Pancreas (tissue), 10 donors: Measurements from ENCODE around the gene GPR65. TPM values are rescaled to one million over a fixed set of nuclear protein-coding genes. Genes with fewer than 3 reads are reported as not detected.
A peak's percentile ranks its signal among the peaks of the same experiment; 100 is the strongest.

ENCODE experiments used
- ATAC-seq, 4 donors: fragments of 200-7000 bp; cut with Tn5 transposase; one replicate each; pipeline versions ENCODE4 v1.8.0 to v1.9.1; 2020; ENCODE audit warnings: mild to moderate bottlenecking in 4 of 4, moderate library complexity in 4 of 4
- DNase-seq, 6 donors: peaks; one replicate each; pipeline ENCODE4 v3.0.0-alpha.2; 2020
- FAIRE-seq: peaks from 2 replicates; lab custom pipeline; 2012; peaks lifted over from hg19 to GRCh38; lab: Jason Lieb, UNC
- H3K27ac ChIP-seq, 4 donors: fragments of 200-600 bp; sonication (generic); 1 replicate in 3 of 4; 2 replicates in 1 of 4; pipeline versions ENCODE4 v1.5.0 to v1.8.0; 2020
- H3K27me3 ChIP-seq, 4 donors: fragments of 200-600 bp; one replicate each; pipeline ENCODE4 v1.8.0; 2021
- H3K36me3 ChIP-seq, 3 donors: fragments of 200-600 bp; sonication (generic) in 1 of 3; one replicate each; pipeline versions ENCODE4 v1.5.0 to v1.8.0; 2020 to 2021
- H3K4me1 ChIP-seq, 3 donors: fragments of 200-600 bp; one replicate each; pipeline ENCODE4 v1.8.0; 2021
- H3K4me3 ChIP-seq, 4 donors: fragments of 200-600 bp; sonication (generic) in 2 of 4; one replicate each; pipeline versions ENCODE4 v1.5.0 to v1.8.0; 2020 to 2021
- H3K9me3 ChIP-seq, 4 donors: fragments of 200-600 bp; one replicate each; pipeline ENCODE4 v1.8.0; 2021
- CTCF ChIP-seq, 4 donors: fragments of 200-600 bp; sonication (generic) in 3 of 4; IDR thresholded peaks; one replicate each; pipeline versions ENCODE4 v1.5.0 to v1.8.0; 2021; ENCODE audit warnings: antibody characterized with exemption in 4 of 4
- WGBS, 2 donors: extraction: QIAGEN DNeasy Blood & Tissue Kit; methylation state at CpG; one replicate each; pipeline ENCODE4 v1.1.7; 2013; 5-methylcytosine and 5-hydroxymethylcytosine counted together
- intact Hi-C, 3 donors: fragments of 100-400 bp; cut with DNase I; formaldehyde crosslinking; loops; one replicate each; pipeline versions ENCODE4 v1.11.1 to v1.14.2; 2022
- polyA plus RNA-seq, 2 donors: library from polyadenylated mRNA; stranded (reverse); fragments of 200-250 nt; gene quantifications; one replicate each; pipeline ENCODE4 v1.2.3, GENCODE V29; 2013
- total RNA-seq, 6 donors: library from RNA; stranded (reverse); fragmentation: NEBNext Ultra II Directional in 4 of 6; extraction: Animal tissue kit (Norgen Biotek cat#: 25700) in 4 of 6; gene quantifications; one replicate each; pipeline versions ENCODE4 v1.2.1 to v1.2.4, GENCODE V29; 2021 to 2023
- donor health status: healthy with polysubstance abuse.
- donor health status: DM: no; HTN: no; CAD: no; lungs with moderate emphysema.
- donor health status: DM: no; HTN: no; CAD: no.
- donor health status: control.
- donor health status: control.
- donor health status: Bipolar disorder and iron deficiency.
- donor health status: DM: yes; HTN: yes; CAD: no.
- donor health status: DM: no; HTN: no; CAD: no.
- donor health status: DM: no; HTN: no; CAD: no.
- donor health status: DM: yes; HTN: yes; CAD: no.

The GPR65 gene, protein sequence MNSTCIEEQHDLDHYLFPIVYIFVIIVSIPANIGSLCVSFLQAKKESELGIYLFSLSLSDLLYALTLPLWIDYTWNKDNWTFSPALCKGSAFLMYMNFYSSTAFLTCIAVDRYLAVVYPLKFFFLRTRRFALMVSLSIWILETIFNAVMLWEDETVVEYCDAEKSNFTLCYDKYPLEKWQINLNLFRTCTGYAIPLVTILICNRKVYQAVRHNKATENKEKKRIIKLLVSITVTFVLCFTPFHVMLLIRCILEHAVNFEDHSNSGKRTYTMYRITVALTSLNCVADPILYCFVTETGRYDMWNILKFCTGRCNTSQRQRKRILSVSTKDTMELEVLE
- 1 to 10 TPM in 2 of 6 donors, under 1 TPM in 4; 0.14 to 1.7 (median 0.36) TPM for total RNA-seq
- polyA plus RNA-seq, result under 1 TPM; 0.19 to 0.23 TPM

DNA sequence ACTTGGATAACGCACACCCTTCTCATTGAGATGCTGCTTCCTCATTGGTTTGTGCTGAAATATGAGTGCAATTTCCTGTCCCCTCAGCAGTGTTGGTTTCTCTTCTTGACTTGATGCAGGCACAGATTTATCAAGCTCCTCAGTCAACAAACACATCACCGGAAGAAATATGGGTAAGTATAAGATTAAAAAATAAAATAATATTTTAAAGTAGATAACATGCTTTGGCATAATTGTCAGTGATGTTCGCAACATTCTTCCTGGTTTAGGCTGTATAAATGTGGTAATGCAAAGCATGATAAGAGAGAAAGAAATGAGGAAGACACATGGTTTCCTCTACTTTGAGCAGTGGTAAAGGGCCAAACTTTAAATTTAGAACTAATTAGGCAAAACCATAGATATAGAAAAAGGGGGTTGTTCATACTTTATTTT is at the start of gene GPR65:
TSS of gene GPR65 (plus strand) at position 86 of the 432 bp plus-strand sequence. CDS start 5,713 bp downstream, outside the sequence.
- Histone ChIP-seq H3K27ac (peak within 1 kb of the TSS in 2 of 4 donors; percentile 28 to 29), H3K4me3 (peak within 1 kb of the TSS in 1 of 4 donors; percentile 0), H3K36me3 (no peaks in the 10 kb centered on the region), H3K9me3 (no peaks in the 10 kb centered on the region), H3K4me1 (no peaks in the 10 kb centered on the region), H3K27me3 (no peaks in the 10 kb centered on the region)
- DNase-seq (no peak), ATAC-seq (peak in 2 of 4 donors; percentile 66 to 75), FAIRE-seq (no peak)
- no peak for TF ChIP-seq CTCF (IDR thresholded peaks at IDR 0.05)
- intact Hi-C loops, result no loop called here
- 55 to 70% methylated on average over 3 of the region's 3 CpGs for WGBS, 2 donors

GRCh38 chr14:87955501-87955900 is 49.4 kb upstream of the GPR65 start:
- no peaks in the 10 kb centered on the region for H3K36me3 ChIP-seq
- intact Hi-C loops, result no loop called here

DNA sequence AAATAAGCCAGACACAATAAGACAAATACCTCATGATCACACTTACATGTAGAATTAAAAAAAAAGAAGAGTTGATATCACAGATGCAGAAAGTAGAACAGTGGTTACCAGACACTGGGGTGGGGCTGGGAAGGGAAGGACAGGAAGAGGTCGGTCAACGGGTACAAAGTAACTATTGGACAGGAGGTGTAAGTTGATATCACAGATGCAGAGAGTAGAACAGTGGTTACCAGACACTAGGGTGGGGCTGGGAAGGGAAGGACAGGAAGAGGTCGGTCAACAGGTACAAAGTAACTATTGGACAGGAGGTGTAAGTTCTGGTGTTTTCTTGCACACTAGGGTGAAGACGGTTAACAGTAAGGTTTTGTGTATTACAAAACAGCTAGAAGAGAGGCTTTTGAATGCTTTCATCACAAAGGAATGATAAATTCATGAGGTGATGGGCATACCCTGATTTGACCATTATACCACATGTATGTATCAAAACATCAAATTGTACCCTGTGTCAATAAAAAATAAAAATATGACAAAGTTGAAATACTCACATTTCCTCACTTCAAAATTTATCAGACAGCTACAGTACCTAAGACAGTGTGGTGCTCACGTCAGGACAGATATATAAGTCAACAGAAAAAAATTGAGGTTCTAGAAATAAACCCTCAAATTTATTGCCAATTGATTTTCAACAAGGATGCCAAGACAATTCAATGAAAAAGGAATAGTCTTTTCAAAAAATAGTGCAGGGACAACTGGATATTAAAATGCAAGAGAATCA is 44.7 kb upstream of the GPR65 start:
- no peak for TF ChIP-seq CTCF (IDR thresholded peaks at IDR 0.05)
- WGBS, 2 donors, result 91 to 97% methylated on average over 5 of the region's 5 CpGs
- H3K27ac ChIP-seq, result no peak overlapping the region
- H3K9me3 ChIP-seq, result no peaks in the 10 kb centered on the region
- H3K4me1 ChIP-seq, result no peaks in the 10 kb centered on the region
- FAIRE-seq (no peak), DNase-seq (no peak), ATAC-seq (no peak)
- no peaks in the 10 kb centered on the region for H3K27me3 ChIP-seq
- peaks cover 0 to 10% (median 0%) of the 10 kb centered on the region in 3 donors for H3K36me3 ChIP-seq
- intact Hi-C loops, result no loop called here
- H3K4me3 ChIP-seq, result no peak overlapping the region

More at GRCh38 chr14:87955501-87955900, 49.4 kb upstream of the GPR65 start:
- ATAC-seq, result no peak
- Histone ChIP-seq H3K4me3 (no peak overlapping the region), H3K4me1 (no peaks in the 10 kb centered on the region), H3K9me3 (no peaks in the 10 kb centered on the region), H3K27ac (no peak overlapping the region), H3K27me3 (no peaks in the 10 kb centered on the region)
- no peak for DNase-seq
- TF ChIP-seq CTCF (IDR thresholded peaks at IDR 0.05), result no peak
- 82 to 90% methylated on average over 6 of the region's 6 CpGs for WGBS, 2 donors
- peak; percentile 68 for FAIRE-seq

- DNase-seq (no peak), FAIRE-seq (no peak), ATAC-seq (no peak)
- 82 to 90% methylated on average over 2 of the region's 2 CpGs for WGBS, 2 donors
- H3K36me3 ChIP-seq, result peaks cover 0 to 10% (median 0%) of the 10 kb centered on the region in 3 donors
- H3K4me1 ChIP-seq, result no peaks in the 10 kb centered on the region
- H3K9me3 ChIP-seq, result no peaks in the 10 kb centered on the region
- intact Hi-C loops, result no loop called here
- H3K4me3 ChIP-seq, result no peak overlapping the region
- TF ChIP-seq CTCF (IDR thresholded peaks at IDR 0.05), result no peak
- no peaks in the 10 kb centered on the region for H3K27me3 ChIP-seq
- H3K27ac ChIP-seq, result no peak overlapping the region
Measured at GRCh38 chr14:87961246-87961645, 43.7 kb upstream of the GPR65 start.
